PFSK-1 (cell line): ENCODE measurements around the gene MIOS.

Experiments used
- FOXP2 ChIP-seq: optimal IDR thresholded peaks from 2 replicates; pipeline ENCODE3; 2011; ENCODE audit warnings: borderline replicate concordance, control low read depth, inconsistent platforms; ENCODE audit not compliant: insufficient read depth; ENCODE audit errors: extremely low read length, extremely low read depth
- POLR2AphosphoS5 ChIP-seq: IDR thresholded peaks from 2 replicates; pipeline ENCODE4 v1.6.1; 2012; ENCODE audit warnings: low read depth, mild to moderate bottlenecking, control low read depth, low read length, moderate library complexity
- REST ChIP-seq, 2 experiments: IDR thresholded peaks; 2 replicates each; pipeline versions ENCODE4 v1.6.1 to v1.8.0; 2011 to 2012; ENCODE audit warnings: low read depth in 2 of 2, low read length in 2 of 2, control low read depth in 1 of 2, inconsistent platforms in 1 of 2, mild to moderate bottlenecking in 1 of 2, moderate library complexity in 1 of 2; ENCODE audit not compliant: insufficient read depth in 1 of 2
- SIN3A ChIP-seq: IDR thresholded peaks from 2 replicates; pipeline ENCODE4 v1.6.1; 2012; ENCODE audit warnings: mild to moderate bottlenecking, low read length, moderate library complexity, borderline replicate concordance; ENCODE audit not compliant: insufficient read depth
- TAF1 ChIP-seq: IDR thresholded peaks from 2 replicates; pipeline ENCODE4 v1.6.1; 2012; ENCODE audit warnings: low read length, control low read depth, borderline replicate concordance; ENCODE audit not compliant: insufficient read depth

The MIOS gene

GRCh38 chr7:7596176-7596575 is 29.5 kb downstream of the MIOS start:
- TF ChIP-seq POLR2AphosphoS5 (no peak), FOXP2 (no peak), TAF1 (no peak), REST (IDR thresholded peaks at IDR 0.05; ENCODE audit: insufficient read depth in 1 of 2, low read depth in 2 of 2, low read length in 2 of 2) (no peak)

DNA sequence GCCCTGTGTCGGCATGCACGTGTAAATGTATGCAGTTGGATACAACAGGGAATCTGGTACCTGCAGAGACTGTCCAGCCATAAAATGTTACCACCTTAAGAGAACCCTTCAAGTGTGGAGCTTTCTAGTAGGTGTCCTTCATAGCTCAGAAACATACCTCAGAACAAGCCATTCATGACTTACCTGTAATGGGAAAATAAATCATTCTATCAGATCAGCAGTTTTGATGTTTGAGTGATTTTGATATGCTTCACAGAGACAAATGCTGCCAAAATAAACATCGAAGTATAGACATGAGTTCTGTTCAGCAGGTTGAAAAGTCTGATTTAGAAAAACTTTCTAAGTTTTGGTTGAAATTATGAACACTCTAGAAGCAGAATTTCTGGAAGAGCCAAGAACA is 40.3 kb downstream of the MIOS start:
- no peak for TF ChIP-seq FOXP2
- no peak for TF ChIP-seq TAF1
- TF ChIP-seq POLR2AphosphoS5: no peak
- TF ChIP-seq REST (IDR thresholded peaks at IDR 0.05; ENCODE audit: insufficient read depth in 1 of 2, low read depth in 2 of 2, low read length in 2 of 2): no peak
- TF ChIP-seq SIN3A: no peak

- TF ChIP-seq TAF1 (no peak), FOXP2 (no peak), POLR2AphosphoS5 (no peak), REST (IDR thresholded peaks at IDR 0.05; ENCODE audit: insufficient read depth in 1 of 2, low read depth in 2 of 2, low read length in 2 of 2) (no peak), SIN3A (no peak)
Observed at GRCh38 chr7:7609330-7609729, 42.6 kb downstream of the MIOS start.

DNA sequence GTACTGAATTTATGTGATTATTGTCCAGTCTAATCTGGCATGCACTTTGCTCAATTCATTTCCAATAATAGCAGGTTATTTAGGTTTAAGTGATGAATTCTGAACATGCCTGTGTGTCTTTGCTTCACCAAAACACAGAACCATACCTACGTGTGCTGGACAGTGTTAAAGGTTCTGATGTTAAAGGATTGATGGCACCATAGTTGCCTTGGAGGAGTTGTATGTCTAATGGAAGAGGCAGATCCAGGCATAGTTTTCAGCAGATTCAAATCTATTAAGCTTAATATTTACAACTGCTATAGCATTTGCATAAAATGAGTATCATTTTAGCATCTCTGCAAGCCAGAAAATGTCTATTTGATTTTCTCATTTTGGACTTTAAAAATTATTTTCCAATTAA is 45.8 kb downstream of the MIOS start:
- no peak for TF ChIP-seq REST (IDR thresholded peaks at IDR 0.05; ENCODE audit: insufficient read depth in 1 of 2, low read depth in 2 of 2, low read length in 2 of 2)
- no peak for TF ChIP-seq FOXP2
- no peak for TF ChIP-seq SIN3A
- no peak for TF ChIP-seq POLR2AphosphoS5
- TF ChIP-seq TAF1: no peak

GRCh38 chr7:7613210-7613609 is 46.5 kb downstream of the MIOS start:
- TF ChIP-seq SIN3A (no peak), TAF1 (no peak), POLR2AphosphoS5 (no peak), REST (IDR thresholded peaks at IDR 0.05; ENCODE audit: insufficient read depth in 1 of 2, low read depth in 2 of 2, low read length in 2 of 2) (no peak), FOXP2 (no peak)
